Keratinocyte (primary cell): ENCODE measurements around the gene UGCG.

Source experiments
- CTCF ChIP-seq, 3 experiments: IDR thresholded peaks in 1 of 3; conservative IDR thresholded peaks in 1 of 3; optimal IDR thresholded peaks in 1 of 3; 2 replicates in 2 of 3; 3 replicates in 1 of 3; pipeline versions ENCODE3 to v1.5.1; 2011; ENCODE audit warnings: low read length in 3 of 3, mild to moderate bottlenecking in 3 of 3, moderate library complexity in 2 of 3, control low read depth in 1 of 3, inconsistent platforms in 1 of 3; ENCODE audit not compliant: insufficient read depth in 2 of 3; ENCODE audit errors: extremely low read depth in 1 of 3
- EZH2 ChIP-seq: IDR thresholded peaks from one replicate; pipeline ENCODE4 v1.6.1; 2012; ENCODE audit warnings: inconsistent platforms, mild to moderate bottlenecking, low read length, moderate library complexity

- TF ChIP-seq CTCF (optimal IDR thresholded peaks at IDR 0.05 in 1 of 3, IDR thresholded peaks at IDR 0.05 in 1 of 3, conservative IDR thresholded peaks at IDR 0.05 in 1 of 3; ENCODE audit: extremely low read depth in 1 of 3, insufficient read depth in 2 of 3, low read length in 3 of 3) (no peak), EZH2 (no peak)
Observed at GRCh38 chr9:111910428-111910827, 13.8 kb downstream of the UGCG start.
